CD4-positive, alpha-beta memory T cell (primary cell): ENCODE results near the gene CWF19L1. TPM values are rescaled to one million over a fixed set of nuclear protein-coding genes. Genes with fewer than 3 reads are reported as not detected.
"Not testable (repeated sequence)": the region's sequence is repeated elsewhere in the genome, so short reads cannot be mapped to it uniquely, and the experiment has no call there.

ENCODE experiments used
- CTCF ChIA-PET: fragments of 350-600 bp; sonication (Branson Sonifier 250); formaldehyde crosslinking; loops from one replicate; lab custom pipeline; 2021; ENCODE audit warnings: inconsistent platforms; ENCODE audit not compliant: partially characterized antibody; lab: Charles Lee
- POLR2A ChIA-PET: fragments of 350-600 bp; sonication (Branson Sonifier 250); formaldehyde crosslinking; loops from one replicate; lab custom pipeline; 2021; ENCODE audit not compliant: partially characterized antibody; lab: Charles Lee
- DNase-seq, 5 donors: peaks; one replicate each; pipeline versions ENCODE4 v3.0.0 to v3.0.0-alpha.2; 2020 to 2022; ENCODE audit warnings: mixed read lengths in 1 of 5
- H3K27ac ChIP-seq: one replicate; pipeline ENCODE4 v1.7.0; 2013; ENCODE audit warnings: low read depth, low read length
- H3K27me3 ChIP-seq: 2 replicates; pipeline ENCODE4 v1.7.0; 2013; ENCODE audit warnings: mild to moderate bottlenecking, low read length, moderate library complexity; ENCODE audit not compliant: insufficient read depth
- H3K36me3 ChIP-seq: 2 replicates; pipeline ENCODE4 v1.7.0; 2013; ENCODE audit warnings: mild to moderate bottlenecking, low read length, moderate library complexity; ENCODE audit not compliant: insufficient read depth
- H3K4me1 ChIP-seq: 2 replicates; pipeline ENCODE4 v1.7.0; 2013; ENCODE audit warnings: mild to moderate bottlenecking, low read length, moderate library complexity; ENCODE audit not compliant: insufficient read depth
- H3K4me3 ChIP-seq, 2 donors: one replicate each; pipeline ENCODE4 v1.7.0; 2013; ENCODE audit warnings: low read length in 2 of 2, mild to moderate bottlenecking in 1 of 2
- H3K9me3 ChIP-seq, 2 donors: one replicate each; pipeline ENCODE4 v1.7.0; 2013; ENCODE audit warnings: low read length in 2 of 2, control low read depth in 1 of 2; ENCODE audit not compliant: control insufficient read depth in 1 of 2
- H3K27ac Mint-ChIP-seq, 7 donors: one replicate each; pipeline ENCODE4 v1.8.0; 2020 to 2021; ENCODE audit warnings: mixed read lengths in 7 of 7, mild to moderate bottlenecking in 6 of 7, inconsistent platforms in 3 of 7, moderate library complexity in 3 of 7
- H3K27me3 Mint-ChIP-seq, 2 donors: one replicate each; pipeline ENCODE4 v1.8.0; 2020 to 2021; ENCODE audit warnings: mixed read lengths in 2 of 2
- H3K36me3 Mint-ChIP-seq, 2 donors: one replicate each; pipeline ENCODE4 v1.8.0; 2020 to 2021; ENCODE audit warnings: mixed read lengths in 2 of 2, inconsistent platforms in 1 of 2, mild to moderate bottlenecking in 1 of 2
- H3K4me1 Mint-ChIP-seq, 4 donors: one replicate each; pipeline ENCODE4 v1.8.0; 2020 to 2021; ENCODE audit warnings: mixed read lengths in 4 of 4, mild to moderate bottlenecking in 1 of 4
- H3K4me3 Mint-ChIP-seq, 8 donors: one replicate each; pipeline ENCODE4 v1.8.0; 2020 to 2021; ENCODE audit warnings: mixed read lengths in 8 of 8, mild to moderate bottlenecking in 7 of 8, moderate library complexity in 6 of 8, inconsistent platforms in 3 of 8
- H3K9me3 Mint-ChIP-seq, 8 donors: one replicate each; pipeline ENCODE4 v1.8.0; 2020 to 2021; ENCODE audit warnings: mixed read lengths in 8 of 8, mild to moderate bottlenecking in 5 of 8, inconsistent platforms in 3 of 8, moderate library complexity in 1 of 8
- intact Hi-C: fragments of 100-400 bp; cut with micrococcal nuclease; formaldehyde crosslinking; loops from one replicate; pipeline ENCODE4 v1.15.1; 2023
- polyA plus RNA-seq, 2 donors: library from polyadenylated mRNA; unstranded; fragments of 300-500 nt; fragmentation: Illumina TruSeq; gene quantifications; one replicate each; pipeline ENCODE4 v1.2.3, GENCODE V29; 2021
- total RNA-seq, 2 experiments: library from RNA; stranded (reverse); gene quantifications; one replicate each; pipeline ENCODE4 v1.2.3, GENCODE V29; 2021

Gene CWF19L1
- total and polyA plus RNA-seq, 4 experiments from 2014 or later = 18.4 to 44.0 (median 37.1) TPM

DNA sequence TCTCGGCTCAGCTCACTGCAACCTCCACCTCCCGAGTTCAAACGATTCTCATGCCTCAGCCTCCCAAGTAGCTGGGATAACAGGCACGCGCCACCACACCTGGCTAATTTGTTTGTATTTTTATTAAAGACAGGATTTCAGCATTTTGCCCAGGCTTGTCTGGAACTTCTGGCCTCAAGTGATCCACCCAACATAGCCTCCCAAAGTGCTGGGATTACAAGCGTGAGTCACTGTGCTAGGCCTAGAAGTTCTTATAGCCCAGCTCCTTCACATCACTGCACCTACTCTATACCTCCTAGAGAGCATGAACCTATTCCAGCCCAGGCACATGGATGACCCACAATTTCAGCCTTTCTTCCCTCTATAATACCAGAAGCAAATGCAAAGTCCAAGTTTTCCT is 20.3 kb upstream of the CWF19L1 start:
- H3K9me3 Mint-ChIP-seq = peaks cover 0 to 6% (median 0%) of the 10 kb centered on the region in 8 donors
- intact Hi-C loops = loop anchor here (5.0 kb wide), 2 partner anchors 100 to 1065 kb away; partner anchors contain the start of genes BTRC and ERLIN1
- DNase-seq = no peak
- no peak overlapping the region for H3K27ac ChIP-seq
- H3K4me1 Mint-ChIP-seq = peaks cover 21 to 32% (median 25%) of the 10 kb centered on the region in 4 donors
- peak overlapping the region in 6 of 7 donors; percentile 22 to 99 (median 96) for H3K27ac Mint-ChIP-seq
- H3K4me3 Mint-ChIP-seq = peak overlapping the region in 6 of 8 donors; percentile 12 to 99 (median 65)
- no peaks in the 10 kb centered on the region for H3K36me3 ChIP-seq
- peaks cover 3 to 5% of the 10 kb centered on the region in 2 donors for H3K27me3 Mint-ChIP-seq
- H3K4me3 ChIP-seq = no peak overlapping the region
- H3K4me1 ChIP-seq = peaks cover 34% of the 10 kb centered on the region
- H3K36me3 Mint-ChIP-seq = peaks cover 0 to 13% of the 10 kb centered on the region in 2 donors
- no peaks in the 10 kb centered on the region for H3K9me3 ChIP-seq
- ChIA-PET CTCF (no interaction called here), POLR2A (interaction anchor here (1.0 kb wide), 1 partner anchor 10 kb away, joined by 3 read pairs; no protein-coding TSS in a partner anchor)
- no peaks in the 10 kb centered on the region for H3K27me3 ChIP-seq

DNA sequence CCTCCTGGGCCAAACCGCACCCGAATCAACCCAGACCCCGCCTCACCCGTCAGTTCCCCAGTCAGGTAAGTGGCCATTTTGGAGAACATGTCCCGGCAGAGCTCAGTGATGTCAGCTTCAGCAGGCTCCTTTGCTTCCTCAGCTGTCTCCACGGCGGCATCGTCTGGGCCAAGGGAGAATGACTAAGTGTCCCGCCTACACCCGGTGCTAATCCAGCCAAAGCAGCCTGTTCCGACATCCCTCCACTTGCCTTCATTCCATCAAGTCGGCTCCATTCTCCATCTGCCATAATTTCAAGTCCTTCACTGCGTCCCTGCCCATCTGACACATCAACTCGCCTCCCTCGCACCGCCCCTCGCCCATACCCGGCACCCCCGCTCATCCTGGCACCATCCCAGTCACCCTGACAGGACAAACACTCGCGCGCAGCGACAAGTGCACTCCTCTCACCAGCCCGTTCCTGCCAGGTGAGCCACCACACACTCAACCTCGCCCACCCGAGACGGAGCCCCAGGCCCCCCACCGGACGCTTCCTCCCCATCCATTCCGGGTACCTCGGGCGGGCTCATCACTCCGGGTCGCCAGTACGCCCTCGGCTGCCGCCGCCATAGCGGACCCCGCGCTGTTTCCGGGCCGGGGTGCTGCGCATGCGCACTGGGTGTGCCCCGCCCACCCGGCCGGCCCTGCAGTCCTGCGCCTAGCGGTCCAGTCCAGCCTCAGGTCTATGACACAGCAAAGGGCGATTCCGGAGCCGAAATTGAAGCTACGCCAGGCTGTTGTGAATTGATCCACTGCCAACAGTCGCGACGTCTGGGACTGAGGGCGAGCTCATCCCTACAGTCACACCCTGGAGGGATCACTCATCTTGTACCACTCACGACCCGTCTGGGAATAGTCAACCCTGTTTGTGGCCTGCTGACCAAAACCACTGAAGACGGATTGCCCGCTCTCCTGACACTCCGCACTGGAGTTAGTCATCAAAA is 18.9 kb upstream of the CWF19L1 start, which contains the start of gene BLOC1S2:
TSS of gene BLOC1S2 (minus strand) at position 630 of the 983 bp plus-strand sequence. CDS start at position 609, 21 bp downstream.
- Mint-ChIP-seq H3K4me3 (peak within 1 kb of the TSS; percentile 97 to 100 (median 100)), H3K27me3 (no peaks in the 10 kb centered on the region), H3K9me3 (peaks cover 0 to 6% (median 0%) of the 10 kb centered on the region in 8 donors), H3K4me1 (peaks cover 21 to 32% (median 25%) of the 10 kb centered on the region in 4 donors), H3K36me3 (peaks cover 0 to 13% of the 10 kb centered on the region in 2 donors), H3K27ac (peak within 1 kb of the TSS; percentile 95 to 99 (median 98))
- H3K27me3 ChIP-seq = no peaks in the 10 kb centered on the region
- H3K27ac ChIP-seq = peak within 1 kb of the TSS; percentile 98
- DNase-seq = peak; percentile 85 to 93 (median 86)
- ChIA-PET CTCF (no interaction called here), POLR2A (interaction anchor here (0.9 to 2.2 kb wide), 7 partner anchors 11 to 249 kb away, joined by 3 to 12 read pairs (median 3); partner anchors contain the start of genes CWF19L1 and HIF1AN)
- H3K36me3 ChIP-seq = no peaks in the 10 kb centered on the region
- intact Hi-C loops = loop anchor here (1.0 to 5.0 kb wide), 3 partner anchors 19 to 1066 kb away; partner anchors contain the start of genes BTRC, CWF19L1 and ERLIN1
- peaks cover 40% of the 10 kb centered on the region for H3K4me1 ChIP-seq
- no peaks in the 10 kb centered on the region for H3K9me3 ChIP-seq
- peak within 1 kb of the TSS; percentile 95 to 96 for H3K4me3 ChIP-seq

DNA sequence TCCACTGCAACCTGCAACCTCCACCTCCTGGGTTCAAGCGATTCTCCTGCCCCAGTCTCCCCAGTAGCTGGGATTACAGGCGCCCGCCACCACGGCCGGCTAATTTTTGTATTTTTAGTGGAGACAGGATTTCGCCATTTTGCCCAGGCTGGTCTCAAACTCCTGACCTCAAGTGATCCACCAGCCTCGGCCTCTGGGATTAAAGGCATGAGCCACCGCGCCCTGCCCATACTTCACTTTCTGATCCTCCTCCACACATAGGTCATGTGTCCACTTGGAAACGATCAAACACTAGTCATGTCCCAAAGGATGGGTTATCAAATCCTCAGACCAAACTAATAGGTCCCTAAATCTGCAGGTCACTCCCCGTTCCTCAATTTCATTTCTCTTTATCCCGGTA is 17.9 kb upstream of the CWF19L1 start:
- DNase-seq, H3K36me3 ChIP-seq, H3K9me3 ChIP-seq, H3K27me3 ChIP-seq, H3K9me3 Mint-ChIP-seq, H3K27me3 Mint-ChIP-seq, CTCF ChIA-PET: not testable (repeated sequence)
- H3K27ac ChIP-seq = peak overlapping the region; percentile 98
- peaks cover 40% of the 10 kb centered on the region for H3K4me1 ChIP-seq
- H3K27ac Mint-ChIP-seq = peak overlapping the region; percentile 95 to 99 (median 98)
- peak overlapping the region; percentile 95 to 96 for H3K4me3 ChIP-seq
- peaks cover 24 to 32% (median 26%) of the 10 kb centered on the region in 4 donors for H3K4me1 Mint-ChIP-seq
- H3K4me3 Mint-ChIP-seq = peak overlapping the region; percentile 97 to 100 (median 100)
- intact Hi-C loops = loop anchor here (5.0 kb wide), 2 partner anchors 98 to 1067 kb away; partner anchors contain the start of genes BTRC and ERLIN1
- POLR2A ChIA-PET = interaction anchor here (1.0 to 2.2 kb wide), 3 partner anchors 13 to 18 kb away, joined by 3 to 12 read pairs (median 3); partner anchors contain the start of gene CWF19L1
- peaks cover 4 to 22% of the 10 kb centered on the region in 2 donors for H3K36me3 Mint-ChIP-seq

DNA sequence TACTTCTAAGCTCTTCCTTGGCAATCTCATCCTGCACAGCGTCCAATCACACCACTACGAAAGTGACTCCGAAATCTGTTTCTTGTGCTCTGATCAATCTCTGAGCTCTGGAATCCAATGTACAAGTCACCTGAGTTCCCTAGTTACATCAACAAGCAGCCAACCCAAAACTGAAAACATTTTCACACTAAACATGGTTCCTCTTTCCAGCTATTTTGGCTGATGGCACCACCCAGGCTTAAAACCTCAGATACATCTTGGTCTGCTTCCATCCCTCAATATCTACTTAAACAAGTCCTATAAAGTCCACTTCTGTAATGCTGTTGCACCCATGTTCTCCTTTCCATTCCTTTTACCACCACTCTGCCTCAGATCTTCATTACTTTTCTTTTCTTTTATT is 15.5 kb upstream of the CWF19L1 start:
- CTCF ChIA-PET = interaction anchor here (0.5 to 1.4 kb wide), 2 partner anchors 42 to 200 kb away, joined by 3 to 4 read pairs; no protein-coding TSS in a partner anchor
- H3K4me1 ChIP-seq = peaks cover 40% of the 10 kb centered on the region
- H3K27me3 Mint-ChIP-seq = no peaks in the 10 kb centered on the region
- no peak overlapping the region for H3K4me3 Mint-ChIP-seq
- H3K9me3 ChIP-seq = no peaks in the 10 kb centered on the region
- H3K27me3 ChIP-seq = no peaks in the 10 kb centered on the region
- H3K4me1 Mint-ChIP-seq = peaks cover 24 to 32% (median 26%) of the 10 kb centered on the region in 4 donors
- H3K36me3 Mint-ChIP-seq = peaks cover 15 to 35% of the 10 kb centered on the region in 2 donors
- no peak overlapping the region for H3K27ac Mint-ChIP-seq
- POLR2A ChIA-PET = no interaction called here
- no peak for DNase-seq
- H3K9me3 Mint-ChIP-seq = peaks cover 0 to 6% (median 0%) of the 10 kb centered on the region in 8 donors
- H3K36me3 ChIP-seq = peaks cover 21% of the 10 kb centered on the region
- H3K4me3 ChIP-seq = no peak overlapping the region
- intact Hi-C loops = no loop called here
- H3K27ac ChIP-seq = no peak overlapping the region

DNA sequence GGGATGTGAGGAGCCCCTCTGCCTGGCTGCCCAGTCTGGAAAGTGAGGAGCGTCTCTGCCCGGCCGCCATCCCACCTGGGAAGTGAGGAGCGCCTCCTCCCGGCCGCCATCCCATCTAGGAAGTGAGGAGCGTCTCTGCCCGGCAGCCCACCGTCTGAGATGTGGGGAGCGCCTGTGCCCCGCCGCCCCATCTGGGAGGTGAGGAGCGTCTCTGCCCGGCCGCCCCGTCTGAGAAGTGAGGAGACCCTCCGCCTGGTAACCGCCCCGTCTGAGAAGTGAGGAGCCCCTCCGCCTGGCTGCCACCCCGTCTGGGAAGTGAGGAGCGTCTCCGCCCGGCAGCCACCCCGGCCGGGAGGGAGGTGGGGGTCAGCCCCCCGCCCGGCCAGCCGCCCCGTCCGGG is 9.5 kb upstream of the CWF19L1 start:
- H3K9me3 ChIP-seq, H3K4me1 ChIP-seq, POLR2A ChIA-PET: not testable (repeated sequence)

DNA sequence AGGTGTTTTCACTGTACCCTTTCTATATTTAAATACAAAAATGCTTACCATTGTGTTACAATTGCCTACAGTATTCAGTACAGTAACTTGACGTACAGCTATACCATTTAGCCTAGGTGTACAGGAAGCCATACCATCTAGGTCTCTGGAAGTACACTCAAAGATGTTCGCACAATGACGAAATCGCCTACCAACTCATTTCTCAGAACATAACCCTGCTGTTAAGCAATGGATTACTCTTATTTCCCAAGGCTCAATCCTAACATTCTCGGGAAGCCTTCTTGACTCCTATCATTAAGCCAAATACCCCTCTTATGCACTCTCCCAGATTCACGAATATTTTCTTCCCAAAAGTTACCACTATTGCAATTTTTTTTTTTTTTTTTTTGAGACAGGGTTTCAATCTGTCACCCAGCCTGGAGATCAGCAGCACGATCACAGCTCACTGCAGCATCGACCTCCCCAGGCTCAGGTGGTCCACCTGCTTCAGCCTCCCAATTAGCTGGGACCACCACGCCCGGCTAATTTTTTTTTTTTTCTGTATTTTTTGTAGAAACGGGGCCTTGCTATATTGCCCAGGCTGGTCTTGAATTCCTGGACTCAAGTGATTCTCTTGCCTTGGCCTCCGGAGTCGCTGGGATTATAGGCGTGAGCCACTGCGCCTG is 1.5 kb downstream of the CWF19L1 start:
- Histone ChIP-seq H3K4me3 (peak overlapping the region in 1 of 2 donors; percentile 78), H3K36me3 (no peaks in the 10 kb centered on the region), H3K27me3 (no peaks in the 10 kb centered on the region), H3K4me1 (peaks cover 32% of the 10 kb centered on the region), H3K27ac (no peak overlapping the region), H3K9me3 (no peaks in the 10 kb centered on the region)
- Mint-ChIP-seq H3K27me3 (no peaks in the 10 kb centered on the region), H3K4me3 (peak overlapping the region; percentile 52 to 100 (median 98)), H3K9me3 (peaks cover 0 to 3% (median 0%) of the 10 kb centered on the region in 8 donors), H3K4me1 (peaks cover 21 to 52% (median 32%) of the 10 kb centered on the region in 4 donors), H3K27ac (peak overlapping the region in 4 of 7 donors; percentile 75 to 94 (median 81)), H3K36me3 (peaks cover 8 to 20% of the 10 kb centered on the region in 2 donors)
- DNase-seq = no peak
- intact Hi-C loops = loop anchor here (5.0 kb wide), 1 partner anchor 79 kb away; the partner anchor contains the start of gene ERLIN1
- POLR2A ChIA-PET = interaction anchor here (0.6 to 1.4 kb wide), 2 partner anchors 21 to 80 kb away, joined by 3 read pairs; partner anchors contain the start of gene ERLIN1
- CTCF ChIA-PET = interaction anchor here (1.9 kb wide), 1 partner anchor 23 kb away, joined by 5 read pairs; no protein-coding TSS in a partner anchor

More for the DNA sequence above, 9.5 kb upstream of the CWF19L1 start:
- H3K4me1 Mint-ChIP-seq, H3K27me3 Mint-ChIP-seq, H3K27ac Mint-ChIP-seq, H3K9me3 Mint-ChIP-seq, intact Hi-C loops, CTCF ChIA-PET, H3K4me3 ChIP-seq, H3K27ac ChIP-seq, H3K27me3 ChIP-seq, H3K4me3 Mint-ChIP-seq, DNase-seq: not testable (repeated sequence)
- peaks cover 21% of the 10 kb centered on the region for H3K36me3 ChIP-seq
- peaks cover 15 to 44% of the 10 kb centered on the region in 2 donors for H3K36me3 Mint-ChIP-seq
